Measurements from ENCODE around the gene SFMBT2.

Gene SFMBT2

GRCh38 chr10:7370511-7370910 lies 40.3 kb downstream of the SFMBT2 start:
- TF ChIP-seq CTCF (IDR thresholded peaks at IDR 0.05; ENCODE audit: low read length, missing control alignments) = no peak
- DNase-seq (ENCODE audit: low read depth) = no peak
- H3K4me3 ChIP-seq (replicated peaks; ENCODE audit: low read depth, low read length) = no peak overlapping the region

GRCh38 chr10:7365027-7365745 lies 45.6 kb downstream of the SFMBT2 start:
- no peak for DNase-seq (ENCODE audit: low read depth)
- H3K4me3 ChIP-seq (replicated peaks; ENCODE audit: low read depth, low read length) = no peak overlapping the region
- no peak for TF ChIP-seq CTCF (IDR thresholded peaks at IDR 0.05; ENCODE audit: low read length, missing control alignments)

- H3K4me3 ChIP-seq (replicated peaks; ENCODE audit: low read depth, low read length) = no peak overlapping the region
- no peak for DNase-seq (ENCODE audit: low read depth)
- no peak for TF ChIP-seq CTCF (IDR thresholded peaks at IDR 0.05; ENCODE audit: low read length, missing control alignments)
These were observed 46.4 kb downstream of the SFMBT2 start for GRCh38 chr10:7364474-7364873.

GRCh38 chr10:7363700-7364099 lies 47.1 kb downstream of the SFMBT2 start:
- no peak for TF ChIP-seq CTCF (IDR thresholded peaks at IDR 0.05; ENCODE audit: low read length, missing control alignments)
- no peak for DNase-seq (ENCODE audit: low read depth)
- H3K4me3 ChIP-seq (replicated peaks; ENCODE audit: low read depth, low read length) = no peak overlapping the region

- no peak overlapping the region for H3K4me3 ChIP-seq (replicated peaks; ENCODE audit: low read depth, low read length)
- TF ChIP-seq CTCF (IDR thresholded peaks at IDR 0.05; ENCODE audit: low read length, missing control alignments) = no peak
- peak; percentile 32 for DNase-seq (ENCODE audit: low read depth)
These were observed 48.4 kb downstream of the SFMBT2 start for GRCh38 chr10:7362471-7362870.

- no peak for DNase-seq (ENCODE audit: low read depth)
- TF ChIP-seq CTCF (IDR thresholded peaks at IDR 0.05; ENCODE audit: low read length, missing control alignments) = no peak
- no peak overlapping the region for H3K4me3 ChIP-seq (replicated peaks; ENCODE audit: low read depth, low read length)
These were observed 49.5 kb downstream of the SFMBT2 start for GRCh38 chr10:7361316-7361715.

GRCh38 chr10:7359954-7360353 lies 50.9 kb downstream of the SFMBT2 start:
- TF ChIP-seq CTCF (IDR thresholded peaks at IDR 0.05; ENCODE audit: low read length, missing control alignments) = no peak
- no peak for DNase-seq (ENCODE audit: low read depth)
- H3K4me3 ChIP-seq (replicated peaks; ENCODE audit: low read depth, low read length) = no peak overlapping the region

Measured in fibroblast of pulmonary artery (primary cell).